SK-N-SH treated with all-trans-retinoic acid at 6 μM for 48 hours (cell line): Measurements from ENCODE around the gene ROBO3.

Source experiments
- ATAC-seq: fragments of 200-7000 bp; cut with Tn5 transposase; 3 replicates; pipeline ENCODE4 v1.9.1; 2020; ENCODE audit warnings: mild to moderate bottlenecking, moderate library complexity
- ARNTL ChIP-seq: fragments of 450-650 bp; formaldehyde crosslinking; IDR thresholded peaks from 2 replicates; pipeline ENCODE4 v1.5.0; 2020; ENCODE audit warnings: low read depth, mild to moderate bottlenecking, moderate library complexity, borderline replicate concordance
- BACH2 ChIP-seq: fragments of 250-450 bp; sonication (Bioruptor Pico); IDR thresholded peaks from 2 replicates; pipeline ENCODE4 v1.9.0; 2021; ENCODE audit warnings: mild to moderate bottlenecking, borderline replicate concordance
- CSDC2 ChIP-seq: fragments of 250-450 bp; sonication (Bioruptor Pico); IDR thresholded peaks from 2 replicates; pipeline ENCODE4 v1.5.0; 2020; ENCODE audit warnings: mild to moderate bottlenecking, moderate library complexity
- ESRRG ChIP-seq: fragments of 250-450 bp; sonication (Bioruptor Pico); IDR thresholded peaks from 2 replicates; pipeline ENCODE4 v1.6.1; 2021; ENCODE audit warnings: mild to moderate bottlenecking
- GLIS3 ChIP-seq: fragments of 250-450 bp; sonication (Bioruptor Pico); IDR thresholded peaks from 2 replicates; pipeline ENCODE4 v1.5.0; 2020; ENCODE audit warnings: mild to moderate bottlenecking, moderate library complexity
- ISL1 ChIP-seq: fragments of 250-450 bp; sonication (Bioruptor Pico); IDR thresholded peaks from 2 replicates; pipeline ENCODE4 v2.1.2; 2022; ENCODE audit warnings: mild to moderate bottlenecking, moderate library complexity
- OSR1 ChIP-seq: fragments of 250-450 bp; sonication (Bioruptor Pico); IDR thresholded peaks from 2 replicates; pipeline ENCODE4 v1.8.0; 2022; ENCODE audit warnings: moderate library complexity, mild to moderate bottlenecking, inconsistent platforms
- PPARA ChIP-seq: fragments of 250-450 bp; sonication (Bioruptor Pico); IDR thresholded peaks from 2 replicates; pipeline ENCODE4 v1.5.0; 2020; ENCODE audit warnings: mild to moderate bottlenecking, borderline replicate concordance
- RARB ChIP-seq: fragments of 250-450 bp; sonication (Bioruptor Pico); IDR thresholded peaks from 2 replicates; pipeline ENCODE4 v1.8.0; 2021; ENCODE audit warnings: mild to moderate bottlenecking, moderate library complexity
- SNAI2 ChIP-seq: fragments of 250-450 bp; sonication (Bioruptor Pico); IDR thresholded peaks from 2 replicates; pipeline ENCODE4 v1.5.0; 2020; ENCODE audit warnings: mild to moderate bottlenecking, moderate library complexity
- TCF4 ChIP-seq: fragments of 250-450 bp; sonication (Bioruptor Pico); IDR thresholded peaks from 2 replicates; pipeline ENCODE4 v1.8.0; 2021; ENCODE audit warnings: mild to moderate bottlenecking, moderate library complexity, borderline replicate concordance
- TOX ChIP-seq: fragments of 250-450 bp; sonication (Bioruptor Pico); IDR thresholded peaks from 2 replicates; pipeline ENCODE4 v1.8.0; 2021; ENCODE audit warnings: mild to moderate bottlenecking, moderate library complexity, borderline replicate concordance
- ZC3H10 ChIP-seq: fragments of 250-450 bp; sonication (Bioruptor Pico); IDR thresholded peaks from 2 replicates; pipeline ENCODE4 v1.5.1; 2021; ENCODE audit warnings: mild to moderate bottlenecking, moderate library complexity
- ZFP3 ChIP-seq: fragments of 250-450 bp; sonication (Bioruptor Pico); IDR thresholded peaks from 2 replicates; pipeline ENCODE4 v1.5.0; 2020; ENCODE audit warnings: mild to moderate bottlenecking, moderate library complexity
- ZFP30 ChIP-seq: fragments of 450-650 bp; formaldehyde crosslinking; IDR thresholded peaks from 2 replicates; pipeline ENCODE4 v1.5.0; 2022; ENCODE audit warnings: mild to moderate bottlenecking, moderate library complexity
- ZNF565 ChIP-seq: fragments of 450-650 bp; formaldehyde crosslinking; conservative IDR thresholded peaks from 2 replicates; pipeline ENCODE4 v1.5.0; 2020; ENCODE audit warnings: low read depth, mild to moderate bottlenecking, moderate library complexity
- ZNF70 ChIP-seq: fragments of 450-650 bp; formaldehyde crosslinking; IDR thresholded peaks from 2 replicates; pipeline ENCODE4 v1.5.0; 2020; ENCODE audit warnings: mild to moderate bottlenecking, moderate library complexity
- ZNF8 ChIP-seq: fragments of 450-650 bp; formaldehyde crosslinking; IDR thresholded peaks from 2 replicates; pipeline ENCODE4 v1.5.0; 2020; ENCODE audit warnings: mild to moderate bottlenecking, moderate library complexity
- TF ChIP-seq, protein P1 (sequence below): fragments of 250-450 bp; sonication (Bioruptor Pico); IDR thresholded peaks from 2 replicates; pipeline ENCODE4 v1.5.1; 2021; ENCODE audit warnings: mild to moderate bottlenecking, moderate library complexity
- TF ChIP-seq, protein P2 (sequence below): fragments of 250-450 bp; sonication (Bioruptor Pico); IDR thresholded peaks from 2 replicates; pipeline ENCODE4 v1.5.1; 2020; ENCODE audit warnings: low read depth, mild to moderate bottlenecking, moderate library complexity
- TF ChIP-seq, protein P3 (sequence below): fragments of 250-450 bp; sonication (Bioruptor Pico); IDR thresholded peaks from 2 replicates; pipeline ENCODE4 v1.8.0; 2021; ENCODE audit warnings: low read depth, mild to moderate bottlenecking, moderate library complexity, borderline replicate concordance
- TF ChIP-seq, protein P4 (sequence below): fragments of 250-450 bp; sonication (Bioruptor Pico); IDR thresholded peaks from 2 replicates; pipeline ENCODE4 v1.5.0; 2020; ENCODE audit warnings: mild to moderate bottlenecking, moderate library complexity
- TF ChIP-seq, protein P5 (sequence below): fragments of 250-450 bp; sonication (Bioruptor Pico); IDR thresholded peaks from 2 replicates; pipeline ENCODE4 v1.8.0; 2020; ENCODE audit warnings: mild to moderate bottlenecking, moderate library complexity, borderline replicate concordance

ROBO3 gene

DNA sequence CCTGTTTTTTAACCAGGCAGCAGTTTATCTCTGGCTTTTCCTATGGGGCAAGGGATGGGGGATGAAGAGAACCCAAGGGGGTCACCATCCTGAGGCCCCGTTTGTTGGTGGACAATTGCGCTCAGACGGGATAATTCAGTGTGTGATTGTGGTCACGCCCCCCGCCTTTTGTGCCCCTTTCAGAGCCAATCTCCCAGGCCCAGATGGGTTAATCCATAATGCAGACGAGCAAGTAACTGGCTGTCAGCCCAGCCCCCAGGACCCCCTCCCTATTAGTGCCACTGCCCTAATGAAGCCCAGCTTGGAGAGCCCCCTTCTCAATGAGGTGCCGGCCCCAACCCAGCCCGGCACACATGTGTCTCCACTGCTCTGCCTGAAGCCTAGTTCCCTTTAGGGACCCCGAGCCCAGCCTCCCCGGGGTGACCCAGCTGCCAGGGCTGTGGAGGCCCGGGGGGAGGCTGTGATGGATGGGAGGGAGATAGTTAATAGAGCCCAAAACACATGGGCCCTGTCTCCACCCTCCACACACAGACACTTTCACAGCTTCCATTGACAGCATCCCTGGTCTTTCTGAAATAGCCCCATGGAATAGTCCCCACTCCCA lies 19.1 kb upstream of the ROBO3 start:
- no peak for TF ChIP-seq ZNF565 (CRISPR knock-in tag)
- TF ChIP-seq ZC3H10 (CRISPR knock-in tag), result no peak
- TF ChIP-seq ZFP30 (CRISPR knock-in tag), result no peak
- TF ChIP-seq ZNF8 (CRISPR knock-in tag), result no peak
- no peak for TF ChIP-seq GLIS3
- TF ChIP-seq OSR1 (CRISPR knock-in tag), result no peak
- TF ChIP-seq SNAI2 (CRISPR knock-in tag), result no peak
- TF ChIP-seq TOX, result no peak
- no peak for TF ChIP-seq ARNTL
- TF ChIP-seq ZNF70 (CRISPR knock-in tag), result no peak
- TF ChIP-seq RARB (CRISPR knock-in tag), result no peak
- TF ChIP-seq ESRRG, result no peak
- TF ChIP-seq PPARA (CRISPR knock-in tag), result no peak
- ATAC-seq, result no peak

DNA sequence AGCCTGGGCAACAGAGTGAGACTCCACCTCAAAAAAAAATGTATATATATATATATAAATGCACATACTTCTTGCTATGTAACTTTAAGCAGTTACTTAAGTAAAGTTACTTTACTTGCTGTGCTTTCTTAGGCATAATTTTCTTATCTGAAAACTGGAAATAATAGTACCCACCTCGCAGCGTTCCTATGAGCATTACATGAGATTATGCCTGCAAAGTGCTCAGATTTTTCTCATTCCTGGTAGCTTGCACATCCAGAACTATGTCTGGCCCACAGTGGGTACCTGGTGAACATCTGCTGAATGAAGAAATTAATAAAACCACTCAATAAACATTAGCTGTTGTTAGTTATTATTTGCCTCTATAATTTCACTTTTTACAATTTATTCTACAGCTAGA lies 6.1 kb upstream of the ROBO3 start:
- ATAC-seq, result no peak
- no peak for TF ChIP-seq ZNF565 (CRISPR knock-in tag)
- TF ChIP-seq ZNF70 (CRISPR knock-in tag), result no peak
- no peak for TF ChIP-seq ZFP3
- no peak for TF ChIP-seq CSDC2
- no peak for TF ChIP-seq GLIS3
- TF ChIP-seq, protein P1, sequence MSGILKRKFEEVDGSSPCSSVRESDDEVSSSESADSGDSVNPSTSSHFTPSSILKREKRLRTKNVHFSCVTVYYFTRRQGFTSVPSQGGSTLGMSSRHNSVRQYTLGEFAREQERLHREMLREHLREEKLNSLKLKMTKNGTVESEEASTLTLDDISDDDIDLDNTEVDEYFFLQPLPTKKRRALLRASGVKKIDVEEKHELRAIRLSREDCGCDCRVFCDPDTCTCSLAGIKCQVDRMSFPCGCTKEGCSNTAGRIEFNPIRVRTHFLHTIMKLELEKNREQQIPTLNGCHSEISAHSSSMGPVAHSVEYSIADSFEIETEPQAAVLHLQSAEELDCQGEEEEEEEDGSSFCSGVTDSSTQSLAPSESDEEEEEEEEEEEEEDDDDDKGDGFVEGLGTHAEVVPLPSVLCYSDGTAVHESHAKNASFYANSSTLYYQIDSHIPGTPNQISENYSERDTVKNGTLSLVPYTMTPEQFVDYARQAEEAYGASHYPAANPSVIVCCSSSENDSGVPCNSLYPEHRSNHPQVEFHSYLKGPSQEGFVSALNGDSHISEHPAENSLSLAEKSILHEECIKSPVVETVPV (CRISPR knock-in tag), result no peak
- TF ChIP-seq ZFP30 (CRISPR knock-in tag), result no peak
- TF ChIP-seq ARNTL, result no peak
- no peak for TF ChIP-seq BACH2
- TF ChIP-seq ZC3H10 (CRISPR knock-in tag), result no peak
- no peak for TF ChIP-seq PPARA (CRISPR knock-in tag)
- TF ChIP-seq, protein P2, sequence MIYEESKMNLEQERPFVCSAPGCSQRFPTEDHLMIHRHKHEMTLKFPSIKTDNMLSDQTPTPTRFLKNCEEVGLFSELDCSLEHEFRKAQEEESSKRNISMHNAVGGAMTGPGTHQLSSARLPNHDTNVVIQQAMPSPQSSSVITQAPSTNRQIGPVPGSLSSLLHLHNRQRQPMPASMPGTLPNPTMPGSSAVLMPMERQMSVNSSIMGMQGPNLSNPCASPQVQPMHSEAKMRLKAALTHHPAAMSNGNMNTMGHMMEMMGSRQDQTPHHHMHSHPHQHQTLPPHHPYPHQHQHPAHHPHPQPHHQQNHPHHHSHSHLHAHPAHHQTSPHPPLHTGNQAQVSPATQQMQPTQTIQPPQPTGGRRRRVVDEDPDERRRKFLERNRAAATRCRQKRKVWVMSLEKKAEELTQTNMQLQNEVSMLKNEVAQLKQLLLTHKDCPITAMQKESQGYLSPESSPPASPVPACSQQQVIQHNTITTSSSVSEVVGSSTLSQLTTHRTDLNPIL (CRISPR knock-in tag), result no peak
- TF ChIP-seq, protein P3, sequence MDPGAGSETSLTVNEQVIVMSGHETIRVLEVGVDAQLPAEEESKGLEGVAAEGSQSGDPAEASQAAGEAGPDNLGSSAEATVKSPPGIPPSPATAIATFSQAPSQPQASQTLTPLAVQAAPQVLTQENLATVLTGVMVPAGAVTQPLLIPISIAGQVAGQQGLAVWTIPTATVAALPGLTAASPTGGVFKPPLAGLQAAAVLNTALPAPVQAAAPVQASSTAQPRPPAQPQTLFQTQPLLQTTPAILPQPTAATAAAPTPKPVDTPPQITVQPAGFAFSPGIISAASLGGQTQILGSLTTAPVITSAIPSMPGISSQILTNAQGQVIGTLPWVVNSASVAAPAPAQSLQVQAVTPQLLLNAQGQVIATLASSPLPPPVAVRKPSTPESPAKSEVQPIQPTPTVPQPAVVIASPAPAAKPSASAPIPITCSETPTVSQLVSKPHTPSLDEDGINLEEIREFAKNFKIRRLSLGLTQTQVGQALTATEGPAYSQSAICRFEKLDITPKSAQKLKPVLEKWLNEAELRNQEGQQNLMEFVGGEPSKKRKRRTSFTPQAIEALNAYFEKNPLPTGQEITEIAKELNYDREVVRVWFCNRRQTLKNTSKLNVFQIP (CRISPR knock-in tag), result no peak
- no peak for TF ChIP-seq OSR1 (CRISPR knock-in tag)
- no peak for TF ChIP-seq SNAI2 (CRISPR knock-in tag)
- TF ChIP-seq ISL1 (CRISPR knock-in tag), result no peak
- TF ChIP-seq, protein P4, sequence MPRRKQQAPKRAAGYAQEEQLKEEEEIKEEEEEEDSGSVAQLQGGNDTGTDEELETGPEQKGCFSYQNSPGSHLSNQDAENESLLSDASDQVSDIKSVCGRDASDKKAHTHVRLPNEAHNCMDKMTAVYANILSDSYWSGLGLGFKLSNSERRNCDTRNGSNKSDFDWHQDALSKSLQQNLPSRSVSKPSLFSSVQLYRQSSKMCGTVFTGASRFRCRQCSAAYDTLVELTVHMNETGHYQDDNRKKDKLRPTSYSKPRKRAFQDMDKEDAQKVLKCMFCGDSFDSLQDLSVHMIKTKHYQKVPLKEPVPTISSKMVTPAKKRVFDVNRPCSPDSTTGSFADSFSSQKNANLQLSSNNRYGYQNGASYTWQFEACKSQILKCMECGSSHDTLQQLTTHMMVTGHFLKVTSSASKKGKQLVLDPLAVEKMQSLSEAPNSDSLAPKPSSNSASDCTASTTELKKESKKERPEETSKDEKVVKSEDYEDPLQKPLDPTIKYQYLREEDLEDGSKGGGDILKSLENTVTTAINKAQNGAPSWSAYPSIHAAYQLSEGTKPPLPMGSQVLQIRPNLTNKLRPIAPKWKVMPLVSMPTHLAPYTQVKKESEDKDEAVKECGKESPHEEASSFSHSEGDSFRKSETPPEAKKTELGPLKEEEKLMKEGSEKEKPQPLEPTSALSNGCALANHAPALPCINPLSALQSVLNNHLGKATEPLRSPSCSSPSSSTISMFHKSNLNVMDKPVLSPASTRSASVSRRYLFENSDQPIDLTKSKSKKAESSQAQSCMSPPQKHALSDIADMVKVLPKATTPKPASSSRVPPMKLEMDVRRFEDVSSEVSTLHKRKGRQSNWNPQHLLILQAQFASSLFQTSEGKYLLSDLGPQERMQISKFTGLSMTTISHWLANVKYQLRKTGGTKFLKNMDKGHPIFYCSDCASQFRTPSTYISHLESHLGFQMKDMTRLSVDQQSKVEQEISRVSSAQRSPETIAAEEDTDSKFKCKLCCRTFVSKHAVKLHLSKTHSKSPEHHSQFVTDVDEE, result no peak
- TF ChIP-seq, protein P5, sequence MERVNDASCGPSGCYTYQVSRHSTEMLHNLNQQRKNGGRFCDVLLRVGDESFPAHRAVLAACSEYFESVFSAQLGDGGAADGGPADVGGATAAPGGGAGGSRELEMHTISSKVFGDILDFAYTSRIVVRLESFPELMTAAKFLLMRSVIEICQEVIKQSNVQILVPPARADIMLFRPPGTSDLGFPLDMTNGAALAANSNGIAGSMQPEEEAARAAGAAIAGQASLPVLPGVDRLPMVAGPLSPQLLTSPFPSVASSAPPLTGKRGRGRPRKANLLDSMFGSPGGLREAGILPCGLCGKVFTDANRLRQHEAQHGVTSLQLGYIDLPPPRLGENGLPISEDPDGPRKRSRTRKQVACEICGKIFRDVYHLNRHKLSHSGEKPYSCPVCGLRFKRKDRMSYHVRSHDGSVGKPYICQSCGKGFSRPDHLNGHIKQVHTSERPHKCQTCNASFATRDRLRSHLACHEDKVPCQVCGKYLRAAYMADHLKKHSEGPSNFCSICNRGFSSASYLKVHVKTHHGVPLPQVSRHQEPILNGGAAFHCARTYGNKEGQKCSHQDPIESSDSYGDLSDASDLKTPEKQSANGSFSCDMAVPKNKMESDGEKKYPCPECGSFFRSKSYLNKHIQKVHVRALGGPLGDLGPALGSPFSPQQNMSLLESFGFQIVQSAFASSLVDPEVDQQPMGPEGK (CRISPR knock-in tag), result no peak
- no peak for TF ChIP-seq ESRRG
- no peak for TF ChIP-seq TCF4 (CRISPR knock-in tag)

DNA sequence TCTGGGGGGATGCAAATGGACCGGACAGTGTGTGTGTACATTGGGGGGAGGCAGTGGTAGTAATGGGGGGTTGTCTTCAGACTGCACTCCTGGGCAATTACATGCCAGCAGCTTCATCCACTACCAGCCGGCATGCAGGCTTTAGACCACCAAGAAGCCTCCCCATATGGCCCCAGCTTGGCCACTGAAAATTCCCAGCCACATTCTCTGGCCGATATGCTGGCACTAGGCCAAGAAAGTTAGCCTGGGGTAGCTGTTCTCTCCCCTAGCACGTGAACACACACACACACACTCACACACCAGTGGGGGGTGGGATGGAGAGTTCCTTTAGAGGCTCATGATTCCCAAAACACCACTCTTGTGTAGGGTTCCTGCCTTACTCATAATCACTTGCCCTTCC lies 3.6 kb upstream of the ROBO3 start:
- no peak for ATAC-seq
- TF ChIP-seq, protein P1 (CRISPR knock-in tag), result no peak
- TF ChIP-seq SNAI2 (CRISPR knock-in tag) (no peak), ZFP3 (no peak)
